ENCODE results near the gene ABLIM2. TPM values are rescaled to one million over a fixed set of nuclear protein-coding genes. Genes with fewer than 3 reads are reported as not detected.

ABLIM2 gene
- total RNA-seq, 4 donors from 2014 or later = 4.2 to 28.5 (median 8.7) TPM

DNA sequence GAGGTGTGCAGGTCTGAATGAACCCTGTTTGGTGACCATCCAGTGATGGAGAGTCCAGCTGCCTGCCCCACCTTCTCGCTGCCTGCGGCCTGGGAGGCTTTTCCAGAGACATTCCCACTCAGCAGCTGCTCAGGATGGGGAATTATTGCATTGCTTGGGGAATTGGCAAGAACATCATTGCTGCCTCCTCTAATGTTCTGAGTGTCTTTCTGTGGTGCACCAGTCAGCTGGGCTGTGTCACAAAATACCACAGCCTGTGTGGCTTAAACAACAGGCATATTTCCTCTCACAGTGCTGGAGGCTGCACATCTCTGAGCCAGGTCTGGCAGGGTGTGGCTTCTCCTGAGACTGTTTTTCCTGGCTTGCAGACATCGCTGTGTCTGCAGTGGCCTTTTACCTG, 132.2 kb downstream of the ABLIM2 start:
- intact Hi-C loops (cut with DNase I) = no loop called here
- H3K9me3 ChIP-seq = no peaks in the 10 kb centered on the region
- H3K36me3 ChIP-seq = peaks cover 0 to 22% (median 4%) of the 10 kb centered on the region in 4 donors
- DNase-seq (ENCODE audit: extremely low spot score) = no peak
- no peaks in the 10 kb centered on the region for H3K4me1 ChIP-seq
- H3K27ac ChIP-seq (replicated peaks in 1 of 4) = no peak overlapping the region
- H3K4me3 ChIP-seq = no peak overlapping the region
- TF ChIP-seq EP300 (IDR thresholded peaks at IDR 0.05) (no peak), POLR2AphosphoS5 (IDR thresholded peaks at IDR 0.05) (no peak)
- WGBS = 78% methylated on average over 3 of the region's 3 CpGs
- H3K27me3 ChIP-seq = no peaks in the 10 kb centered on the region

DNA sequence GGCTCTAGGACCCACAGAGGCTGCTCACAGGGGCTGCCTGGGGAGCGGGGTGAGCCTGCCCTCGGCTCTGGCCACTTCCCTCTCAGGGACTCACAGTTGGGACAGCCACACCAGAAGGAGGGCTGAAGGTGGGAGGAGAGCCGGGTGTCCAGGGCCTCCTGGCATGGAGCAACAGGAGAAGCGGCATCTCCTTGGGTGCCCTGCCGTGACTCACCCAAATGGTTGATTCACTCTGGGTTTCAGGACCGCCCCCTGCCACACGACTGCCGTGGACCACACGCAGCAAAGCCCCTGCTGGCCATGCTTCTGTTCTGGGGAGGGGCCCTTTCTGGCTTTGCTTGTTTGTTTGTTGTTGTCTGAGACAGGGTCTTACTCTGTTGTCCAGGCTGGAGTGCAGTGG, 132.9 kb downstream of the ABLIM2 start:
- WGBS = 97% methylated on average over 6 of the region's 9 CpGs
- intact Hi-C loops (cut with DNase I) = no loop called here
- Histone ChIP-seq H3K4me3 (no peak overlapping the region), H3K27me3 (no peaks in the 10 kb centered on the region), H3K4me1 (no peaks in the 10 kb centered on the region), H3K9me3 (no peaks in the 10 kb centered on the region), H3K27ac (replicated peaks in 1 of 4) (no peak overlapping the region), H3K36me3 (peaks cover 0 to 22% (median 4%) of the 10 kb centered on the region in 4 donors)
- no peak for DNase-seq (ENCODE audit: extremely low spot score)
- TF ChIP-seq, protein P1, sequence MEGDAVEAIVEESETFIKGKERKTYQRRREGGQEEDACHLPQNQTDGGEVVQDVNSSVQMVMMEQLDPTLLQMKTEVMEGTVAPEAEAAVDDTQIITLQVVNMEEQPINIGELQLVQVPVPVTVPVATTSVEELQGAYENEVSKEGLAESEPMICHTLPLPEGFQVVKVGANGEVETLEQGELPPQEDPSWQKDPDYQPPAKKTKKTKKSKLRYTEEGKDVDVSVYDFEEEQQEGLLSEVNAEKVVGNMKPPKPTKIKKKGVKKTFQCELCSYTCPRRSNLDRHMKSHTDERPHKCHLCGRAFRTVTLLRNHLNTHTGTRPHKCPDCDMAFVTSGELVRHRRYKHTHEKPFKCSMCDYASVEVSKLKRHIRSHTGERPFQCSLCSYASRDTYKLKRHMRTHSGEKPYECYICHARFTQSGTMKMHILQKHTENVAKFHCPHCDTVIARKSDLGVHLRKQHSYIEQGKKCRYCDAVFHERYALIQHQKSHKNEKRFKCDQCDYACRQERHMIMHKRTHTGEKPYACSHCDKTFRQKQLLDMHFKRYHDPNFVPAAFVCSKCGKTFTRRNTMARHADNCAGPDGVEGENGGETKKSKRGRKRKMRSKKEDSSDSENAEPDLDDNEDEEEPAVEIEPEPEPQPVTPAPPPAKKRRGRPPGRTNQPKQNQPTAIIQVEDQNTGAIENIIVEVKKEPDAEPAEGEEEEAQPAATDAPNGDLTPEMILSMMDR (IDR thresholded peaks at IDR 0.05) = no peak
- TF ChIP-seq EP300 (IDR thresholded peaks at IDR 0.05) = no peak
- TF ChIP-seq POLR2A (IDR thresholded peaks at IDR 0.05; ENCODE audit: low read depth) = no peak
- TF ChIP-seq POLR2AphosphoS5 (IDR thresholded peaks at IDR 0.05) = no peak

DNA sequence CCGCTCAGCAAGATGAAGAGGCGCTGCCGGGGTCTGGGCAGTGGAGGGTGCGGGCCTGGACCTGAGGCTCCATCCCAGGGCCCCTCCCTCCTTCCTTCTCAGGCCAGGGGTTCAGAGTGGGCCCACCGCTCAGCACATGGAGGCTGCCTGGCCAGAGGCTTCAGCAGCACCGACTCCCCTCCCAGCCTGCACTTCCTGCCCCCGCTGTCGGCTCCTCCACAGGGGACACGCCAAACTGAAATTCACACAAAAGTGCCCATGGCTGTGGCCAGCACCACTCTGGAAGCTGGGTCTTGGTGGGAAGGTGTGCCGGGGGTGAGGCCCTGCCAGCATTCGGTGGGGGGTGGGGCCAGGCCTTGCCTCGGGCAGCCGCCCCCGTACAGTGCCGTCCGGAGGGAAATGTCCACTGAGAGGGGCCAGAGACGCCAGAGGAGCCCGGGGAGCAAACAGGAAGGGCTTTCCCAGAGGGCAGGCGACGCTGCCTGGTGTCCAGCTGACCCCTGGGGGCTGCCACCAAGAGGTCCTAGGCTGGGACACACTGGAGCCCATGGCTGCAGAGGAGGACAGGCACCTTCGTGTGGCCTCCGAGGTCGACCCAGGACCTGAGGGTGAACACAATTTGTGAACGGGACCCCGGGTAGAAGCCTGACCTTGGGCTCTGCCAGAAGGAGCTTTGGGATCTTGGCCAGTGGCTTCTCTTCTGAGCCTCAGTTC, 134.4 kb downstream of the ABLIM2 start:
- 77% methylated on average over 22 of the region's 25 CpGs for WGBS
- no peaks in the 10 kb centered on the region for H3K4me1 ChIP-seq
- no peak overlapping the region for H3K4me3 ChIP-seq
- intact Hi-C loops (cut with DNase I) = no loop called here
- no peak for TF ChIP-seq POLR2A (IDR thresholded peaks at IDR 0.05; ENCODE audit: low read depth)
- TF ChIP-seq POLR2AphosphoS5 (IDR thresholded peaks at IDR 0.05) = no peak
- TF ChIP-seq, protein P1 (IDR thresholded peaks at IDR 0.05) = no peak
- TF ChIP-seq EP300 (IDR thresholded peaks at IDR 0.05) = no peak
- H3K27me3 ChIP-seq = no peaks in the 10 kb centered on the region
- H3K36me3 ChIP-seq = peaks cover 0 to 19% (median 3%) of the 10 kb centered on the region in 4 donors
- H3K9me3 ChIP-seq = no peaks in the 10 kb centered on the region
- DNase-seq (ENCODE audit: extremely low spot score) = no peak
- no peak overlapping the region for H3K27ac ChIP-seq (replicated peaks in 1 of 4)

DNA sequence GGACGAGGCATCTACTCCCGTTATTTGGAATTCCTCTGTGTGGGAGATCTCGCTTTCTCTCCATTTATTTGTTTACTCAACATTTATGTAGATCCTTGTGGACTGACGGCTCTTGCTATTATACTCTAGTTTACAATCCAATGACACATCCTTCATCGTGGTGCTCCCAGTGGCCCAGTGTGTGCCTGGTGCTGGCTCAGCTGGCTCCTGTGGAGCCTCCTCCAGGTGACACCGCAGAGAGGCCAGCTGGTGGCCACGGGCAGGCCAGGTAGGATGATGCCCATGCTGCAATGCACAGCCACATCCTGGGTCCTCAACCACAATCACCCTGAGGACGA, 134.9 kb downstream of the ABLIM2 start:
- H3K27me3 ChIP-seq = no peaks in the 10 kb centered on the region
- no peaks in the 10 kb centered on the region for H3K4me1 ChIP-seq
- no peak overlapping the region for H3K27ac ChIP-seq (replicated peaks in 1 of 4)
- H3K4me3 ChIP-seq = no peak overlapping the region
- intact Hi-C loops (cut with DNase I) = no loop called here
- no peaks in the 10 kb centered on the region for H3K9me3 ChIP-seq
- WGBS = 87% methylated on average over 8 of the region's 8 CpGs
- no peak for DNase-seq (ENCODE audit: extremely low spot score)
- TF ChIP-seq POLR2A (IDR thresholded peaks at IDR 0.05; ENCODE audit: low read depth) (no peak), POLR2AphosphoS5 (IDR thresholded peaks at IDR 0.05) (no peak), EP300 (IDR thresholded peaks at IDR 0.05) (no peak)
- TF ChIP-seq, protein P1 (IDR thresholded peaks at IDR 0.05) = no peak
- peaks cover 0 to 15% (median under 1%) of the 10 kb centered on the region in 4 donors for H3K36me3 ChIP-seq

DNA sequence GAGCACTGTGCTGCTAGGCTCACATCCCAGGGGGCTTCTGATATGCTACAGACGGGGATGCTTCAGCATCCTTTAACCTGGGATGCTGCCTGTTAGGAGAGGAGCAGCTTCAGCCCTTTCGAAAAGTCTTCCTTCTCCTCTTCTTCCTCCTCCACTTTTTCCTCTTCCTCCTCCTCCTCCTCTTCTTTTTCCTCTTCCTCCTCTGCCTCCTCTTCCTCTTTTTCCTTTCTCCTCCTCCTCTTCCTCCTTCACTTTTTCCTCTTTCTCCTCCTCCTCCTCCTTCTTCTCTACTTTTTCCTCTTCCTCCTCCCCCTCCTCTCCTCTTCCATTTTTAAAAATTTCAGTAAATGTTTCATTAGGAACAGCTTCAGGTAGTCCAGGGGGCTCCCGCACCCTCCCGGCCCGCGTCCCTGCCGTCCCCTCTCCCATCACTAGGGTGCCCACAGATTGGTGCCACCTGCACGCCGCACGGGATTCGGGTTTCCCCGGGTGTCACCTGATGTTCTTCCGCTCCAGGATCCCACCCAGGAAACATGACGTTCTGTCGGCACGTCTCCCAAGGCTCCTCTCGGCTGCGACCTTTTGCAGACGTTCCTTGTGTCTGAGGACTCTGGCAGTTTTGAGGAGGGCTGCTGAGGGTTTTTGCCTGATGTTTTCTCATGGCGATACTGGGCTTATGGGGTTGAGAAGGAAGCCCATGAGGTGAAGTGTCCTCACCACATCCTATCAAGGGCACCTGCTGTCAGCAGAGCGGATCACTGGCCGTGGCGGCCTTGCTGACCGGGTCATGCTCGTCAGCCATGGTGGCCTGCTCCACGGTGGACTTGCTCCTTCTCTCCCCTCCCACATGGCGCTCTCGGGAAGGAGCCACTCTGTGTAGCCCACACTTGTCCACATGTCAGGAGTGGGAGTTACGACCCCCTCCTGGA, 135.6 kb downstream of the ABLIM2 start:
- 87% methylated on average over 23 of the region's 29 CpGs for WGBS
- H3K9me3 ChIP-seq = no peaks in the 10 kb centered on the region

More for the DNA sequence above, 135.6 kb downstream of the ABLIM2 start:
- Histone ChIP-seq H3K27ac (replicated peaks in 1 of 4) (no peak overlapping the region), H3K4me3 (no peak overlapping the region), H3K36me3 (peaks cover 0 to 14% (median 0%) of the 10 kb centered on the region in 4 donors), H3K4me1 (no peaks in the 10 kb centered on the region), H3K27me3 (no peaks in the 10 kb centered on the region)
- DNase-seq (ENCODE audit: extremely low spot score) = no peak
- TF ChIP-seq POLR2AphosphoS5 (IDR thresholded peaks at IDR 0.05) (no peak), POLR2A (IDR thresholded peaks at IDR 0.05; ENCODE audit: low read depth) (no peak), EP300 (IDR thresholded peaks at IDR 0.05) (no peak)
- TF ChIP-seq, protein P1 (IDR thresholded peaks at IDR 0.05) = no peak
- intact Hi-C loops (cut with DNase I) = no loop called here
